HG03457 (cell line): ENCODE measurements around the gene DPT.
A peak's percentile ranks its signal among the peaks of the same experiment; 100 is the strongest.

Experiments used
- ATAC-seq: cut with Tn5 transposase; IDR thresholded peaks from one replicate; pipeline ENCODE4 v1.9.1; 2021; ENCODE audit warnings: moderate number of reproducible peaks; ENCODE audit not compliant: unreplicated experiment

Gene DPT

DNA sequence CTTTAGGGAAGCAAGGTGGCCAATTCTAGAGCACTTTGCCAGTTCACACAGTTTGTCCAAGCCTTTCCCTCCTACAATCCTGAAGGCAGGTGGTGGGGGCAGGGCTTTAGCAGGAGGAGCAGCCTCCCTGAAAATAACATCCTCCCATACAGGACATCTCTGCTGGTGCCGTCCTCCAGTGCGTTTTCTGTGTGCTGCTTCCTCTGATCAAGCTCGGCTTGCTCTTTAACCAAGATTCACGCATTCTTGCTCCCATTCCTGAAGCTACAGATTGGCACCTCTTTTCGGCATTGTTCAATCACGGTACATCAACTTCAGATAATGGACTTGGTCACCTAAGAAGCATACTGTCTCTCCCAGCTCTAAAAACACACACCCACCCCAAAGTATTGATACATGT lies 7.5 kb upstream of the DPT start:
- no peak for ATAC-seq

- no peak for ATAC-seq
Observed at GRCh38 chr1:168735974-168736373, 7.0 kb upstream of the DPT start.

GRCh38 chr1:168734946-168735345 lies 5.9 kb upstream of the DPT start:
- ATAC-seq, result no peak

GRCh38 chr1:168734271-168734670 lies 5.3 kb upstream of the DPT start:
- ATAC-seq, result no peak

- no peak for ATAC-seq
Observed at GRCh38 chr1:168733241-168733640, 4.2 kb upstream of the DPT start.

DNA sequence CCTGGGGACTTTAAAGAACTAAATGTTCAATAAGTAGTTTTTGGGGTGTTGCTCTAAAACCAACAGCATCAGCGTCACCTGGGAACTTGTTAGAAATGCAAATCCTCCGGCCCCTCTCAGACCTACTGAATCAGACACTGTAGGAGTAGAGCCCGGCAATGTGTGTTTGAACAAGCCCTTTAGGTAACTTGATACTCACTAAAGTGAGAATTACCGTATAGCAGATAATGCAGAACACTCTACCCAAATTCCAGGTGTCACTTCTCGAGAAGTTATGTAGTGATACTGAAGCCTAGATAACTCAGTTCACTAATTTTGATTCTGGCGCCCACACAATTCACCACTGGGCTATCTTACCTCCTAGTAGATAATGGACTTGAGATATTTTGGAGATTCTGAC lies 3.7 kb upstream of the DPT start:
- ATAC-seq, result no peak

GRCh38 chr1:168731244-168731953 lies 2.4 kb upstream of the DPT start:
- no peak for ATAC-seq

DNA sequence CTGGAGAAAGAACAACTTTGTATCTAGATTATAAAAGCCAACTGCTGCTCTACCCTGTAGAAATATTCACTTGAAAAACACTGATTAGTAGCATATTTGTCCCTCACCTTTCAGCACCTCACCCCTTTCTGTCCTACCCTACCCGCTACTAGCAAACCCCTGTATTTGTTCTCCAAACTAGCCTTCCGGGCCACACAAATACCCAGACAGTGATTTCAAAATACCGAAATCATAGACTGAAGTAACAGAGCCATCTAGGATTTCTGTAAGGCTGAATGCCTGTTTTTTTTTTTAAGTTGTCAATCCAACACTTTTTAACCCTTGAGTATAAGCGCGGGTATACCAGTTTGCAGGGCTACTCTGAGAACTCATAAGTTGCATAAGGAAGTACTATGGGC lies 398 bp upstream of the DPT start:
- ATAC-seq, result no peak

DNA sequence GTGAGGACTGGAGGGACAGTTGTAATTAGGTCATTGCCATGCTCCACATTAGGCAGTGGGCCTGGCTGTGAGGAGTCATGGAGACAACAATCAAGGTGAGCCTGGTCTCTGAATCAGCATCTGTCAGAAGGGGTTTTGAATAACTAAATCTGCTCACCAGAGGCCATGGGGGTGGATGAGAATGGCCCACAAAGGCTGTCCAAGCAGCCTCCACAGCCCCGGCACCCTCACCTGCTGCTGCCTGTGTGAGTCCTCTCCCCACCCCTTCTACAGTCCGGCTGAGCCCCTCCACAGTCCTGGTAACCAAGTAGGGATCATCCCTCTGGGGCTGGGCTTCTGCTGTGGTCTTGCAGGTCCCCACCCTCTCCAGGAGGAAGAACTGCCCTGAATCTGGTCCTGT lies 2.3 kb downstream of the DPT start:
- ATAC-seq, result no peak

DNA sequence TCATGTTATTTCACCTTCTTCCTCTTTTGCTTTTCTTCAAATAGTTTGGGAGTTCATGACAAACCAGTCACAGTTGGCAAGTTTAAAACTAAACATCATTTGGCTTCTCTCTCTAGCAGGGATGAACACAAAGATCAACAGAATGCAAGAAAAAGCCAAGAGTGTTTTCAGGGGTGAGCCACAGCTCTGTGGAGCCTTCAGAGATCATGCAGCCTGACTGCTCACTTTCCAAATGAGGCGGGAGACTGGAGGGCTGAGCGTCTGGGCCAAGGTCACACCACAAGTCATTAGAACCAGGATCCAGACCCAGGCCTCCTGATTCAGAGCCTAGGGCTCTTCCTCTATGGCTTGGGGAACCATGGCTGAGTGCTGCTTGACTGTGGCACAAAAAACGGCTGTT lies 2.7 kb downstream of the DPT start:
- no peak for ATAC-seq

DNA sequence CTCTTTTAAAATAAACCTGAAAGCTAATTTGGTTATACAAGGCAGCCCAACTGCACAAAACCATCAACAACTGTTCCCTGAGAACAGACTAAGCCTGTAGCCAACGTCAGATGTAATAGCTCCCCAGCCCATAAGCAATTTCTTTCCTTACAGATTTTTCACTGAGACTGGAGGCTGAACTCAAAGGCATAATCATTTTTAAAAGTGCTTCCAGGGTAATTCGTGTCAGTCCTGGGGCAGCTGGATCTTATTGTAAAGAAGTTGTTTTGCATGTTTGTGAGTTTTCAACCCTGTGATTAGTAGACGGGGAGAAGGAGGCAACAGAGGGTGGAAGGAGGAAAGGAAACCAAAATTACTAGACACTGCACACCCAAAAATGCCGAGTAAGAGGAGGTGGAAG lies 3.2 kb downstream of the DPT start:
- ATAC-seq, result no peak

DNA sequence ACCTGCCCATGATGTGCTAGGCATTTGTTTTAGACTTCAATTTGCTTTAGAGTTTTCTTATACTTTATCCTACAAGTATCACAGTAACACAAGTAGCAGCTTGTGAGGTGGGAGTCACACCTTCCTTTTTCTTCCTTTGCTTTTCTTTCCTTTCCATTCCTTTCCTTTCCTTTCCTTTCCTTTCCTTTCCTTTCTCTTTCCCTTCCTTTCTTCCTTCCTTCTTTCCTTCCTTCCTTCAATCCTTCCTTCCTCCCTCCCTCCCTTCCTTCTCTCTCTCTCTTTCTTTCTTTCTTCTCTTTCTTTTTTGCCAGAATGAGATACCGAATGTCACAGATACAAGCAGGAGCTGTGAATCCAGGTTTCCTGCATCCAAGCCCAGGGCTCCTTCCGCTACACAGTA lies 3.9 kb downstream of the DPT start:
- no peak for ATAC-seq

DNA sequence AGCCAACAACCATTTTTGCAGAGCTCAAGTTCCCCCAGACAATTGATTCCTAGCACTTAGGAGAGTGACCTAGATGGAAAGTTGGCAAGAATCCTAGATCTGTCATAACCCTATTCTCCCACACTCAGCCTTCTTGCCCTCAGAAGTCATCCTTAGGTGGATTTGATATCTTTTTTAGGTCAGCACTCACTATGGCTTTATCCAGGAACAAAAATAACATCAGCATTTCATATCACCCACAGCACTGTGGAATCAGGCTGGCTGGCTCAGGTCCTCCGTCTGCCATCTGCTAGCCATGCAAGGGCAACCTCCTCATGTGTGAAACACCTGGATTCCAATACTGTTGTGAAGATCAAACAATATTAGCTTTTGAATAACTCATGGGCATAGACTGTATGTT lies 6.0 kb downstream of the DPT start:
- no peak for ATAC-seq

DNA sequence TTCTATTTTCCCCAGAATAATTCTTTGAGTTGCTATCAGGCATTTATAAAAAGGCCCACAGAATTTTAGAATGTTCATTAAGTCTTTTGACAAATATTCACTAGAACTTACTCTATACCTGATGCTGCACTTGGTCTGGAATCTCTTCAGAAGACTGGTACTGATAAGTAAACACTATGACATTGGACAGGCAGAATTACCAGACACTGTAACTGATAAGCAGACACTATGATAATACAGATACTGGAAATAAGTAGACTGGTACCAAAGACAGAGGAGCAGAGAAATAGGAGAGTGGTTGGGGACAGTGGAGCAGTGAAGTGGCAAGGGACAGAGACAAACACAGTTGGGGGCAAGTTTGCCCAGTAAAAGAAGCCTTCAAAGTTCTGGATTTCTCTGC lies 8.2 kb downstream of the DPT start:
- no peak for ATAC-seq

GRCh38 chr1:168719306-168720111 lies 9.5 kb downstream of the DPT start:
- ATAC-seq, result peak; percentile 79

- ATAC-seq, result no peak
Observed at GRCh38 chr1:168717906-168718891, 10.8 kb downstream of the DPT start.

DNA sequence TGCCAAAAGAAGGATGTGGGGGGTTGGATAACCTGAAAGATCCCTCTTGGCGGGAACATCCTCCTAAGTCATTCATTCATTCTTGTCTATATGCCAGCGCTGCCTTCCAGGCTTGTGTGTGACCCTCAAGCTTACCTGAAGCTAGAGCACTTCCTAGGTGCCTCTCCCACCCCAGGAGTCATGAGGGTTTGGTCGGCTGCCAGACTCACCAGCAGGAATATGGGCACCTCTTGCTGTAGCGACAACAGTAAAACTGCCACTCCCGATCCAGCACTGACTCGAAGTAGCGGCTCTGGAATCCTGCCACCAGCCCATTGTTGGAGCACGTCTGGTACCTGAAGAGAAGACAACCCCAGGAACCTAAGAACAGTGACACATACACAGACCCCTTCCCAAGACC lies 15.0 kb downstream of the DPT start:
- no peak for ATAC-seq

DNA sequence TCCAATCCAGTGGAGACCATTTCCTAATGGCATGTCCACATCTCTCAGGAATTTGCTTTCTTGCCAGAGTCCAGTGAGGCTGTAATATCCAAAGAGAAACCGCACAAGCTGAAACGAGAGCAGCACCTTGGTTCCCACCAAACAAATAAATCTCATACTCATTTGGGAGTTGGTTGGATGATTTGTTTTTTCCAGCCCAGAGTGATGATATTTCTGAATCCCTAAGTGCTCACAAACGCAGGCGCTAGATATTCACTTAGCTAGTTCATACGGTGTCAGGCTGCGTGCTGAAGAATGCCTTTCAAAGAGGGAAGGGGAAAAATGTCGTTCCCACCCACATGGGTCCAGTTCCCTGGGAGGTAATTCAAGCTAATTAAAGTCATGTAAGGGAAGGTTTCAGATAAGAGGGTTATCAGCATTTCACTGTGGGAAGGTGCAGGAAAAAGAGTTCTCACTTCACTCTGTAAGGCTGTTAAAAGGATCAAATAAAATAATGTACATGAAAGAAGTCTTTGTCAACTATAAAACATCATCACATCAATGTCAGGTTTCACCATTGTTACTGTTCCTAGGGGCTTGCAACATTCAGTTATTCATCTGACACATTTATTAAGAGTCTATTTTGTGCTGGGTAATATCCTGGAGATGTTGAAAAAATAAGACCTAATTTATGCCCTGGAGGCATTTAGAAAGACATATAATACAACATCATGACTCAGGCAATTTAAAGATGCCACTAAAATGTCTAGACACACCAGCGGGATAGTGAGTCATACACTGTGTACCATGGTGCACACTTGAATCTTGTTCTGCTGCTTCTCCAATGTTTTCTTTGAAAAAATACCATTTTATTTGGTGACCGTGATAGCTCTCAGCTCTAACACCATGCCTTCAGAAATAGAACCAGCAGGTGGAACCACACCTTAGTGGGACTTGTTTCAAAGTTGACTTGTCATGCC lies 19.3 kb downstream of the DPT start:
- no peak for ATAC-seq

- no peak for ATAC-seq
Observed at GRCh38 chr1:168708698-168709404, 20.2 kb downstream of the DPT start.
